Nephron progenitor cell (in vitro differentiated cells): ENCODE results near the gene B4GALT7.

Source experiments
- DNase-seq: peaks from one replicate; pipeline ENCODE4 v3.0.0; 2021
- H3K27ac Mint-ChIP-seq: 2 replicates; pipeline ENCODE4 v1.8.0; 2021; ENCODE audit warnings: mild to moderate bottlenecking, moderate library complexity, mixed read lengths
- H3K27me3 Mint-ChIP-seq: 2 replicates; pipeline ENCODE4 v1.8.0; 2021; ENCODE audit warnings: mild to moderate bottlenecking, low read depth, mixed read lengths; ENCODE audit not compliant: poor library complexity
- H3K36me3 Mint-ChIP-seq: 2 replicates; pipeline ENCODE4 v1.8.0; 2021; ENCODE audit warnings: low read depth, mixed read lengths
- H3K4me1 Mint-ChIP-seq: 2 replicates; pipeline ENCODE4 v1.8.0; 2021; ENCODE audit warnings: mixed read lengths
- H3K4me3 Mint-ChIP-seq: 2 replicates; pipeline ENCODE4 v1.8.0; 2021; ENCODE audit warnings: mild to moderate bottlenecking, moderate library complexity, mixed read lengths
- H3K9me3 Mint-ChIP-seq: 2 replicates; pipeline ENCODE4 v1.8.0; 2021; ENCODE audit warnings: mild to moderate bottlenecking, moderate library complexity, mixed read lengths
- TF ChIP-seq, protein P1 (sequence below): fragments of 200-600 bp; sonication (generic); IDR thresholded peaks from 2 replicates; pipeline ENCODE4 v1.5.0; 2021; ENCODE audit warnings: antibody characterized with exemption

Gene B4GALT7

DNA sequence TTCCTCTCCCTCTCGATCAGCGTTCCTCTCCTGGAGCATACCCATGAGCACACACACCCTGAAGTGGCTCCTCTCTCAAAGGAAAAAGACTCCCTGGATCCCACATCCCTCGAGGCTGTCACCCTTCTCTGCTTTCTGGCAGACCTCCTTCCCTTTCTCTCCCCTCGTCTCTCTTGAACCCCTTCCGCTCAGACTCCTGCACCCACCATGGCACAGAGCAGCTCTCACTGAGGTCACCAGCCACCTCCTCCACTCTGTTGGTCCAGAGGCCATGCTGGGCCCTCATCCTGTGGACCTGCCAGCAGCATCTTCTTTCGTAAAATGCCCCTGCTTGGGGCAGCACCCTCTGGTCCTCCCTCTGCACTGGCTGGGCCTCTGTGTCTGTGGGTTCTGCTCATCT is 5.7 kb downstream of the B4GALT7 start:
- Mint-ChIP-seq H3K4me1 (peaks cover 28% of the 10 kb centered on the region), H3K4me3 (no peak overlapping the region), H3K27me3 (no peaks in the 10 kb centered on the region), H3K27ac (peak overlapping the region; percentile 68), H3K36me3 (peaks cover 4% of the 10 kb centered on the region), H3K9me3 (no peaks in the 10 kb centered on the region)
- no peak for DNase-seq
- TF ChIP-seq, protein P1, sequence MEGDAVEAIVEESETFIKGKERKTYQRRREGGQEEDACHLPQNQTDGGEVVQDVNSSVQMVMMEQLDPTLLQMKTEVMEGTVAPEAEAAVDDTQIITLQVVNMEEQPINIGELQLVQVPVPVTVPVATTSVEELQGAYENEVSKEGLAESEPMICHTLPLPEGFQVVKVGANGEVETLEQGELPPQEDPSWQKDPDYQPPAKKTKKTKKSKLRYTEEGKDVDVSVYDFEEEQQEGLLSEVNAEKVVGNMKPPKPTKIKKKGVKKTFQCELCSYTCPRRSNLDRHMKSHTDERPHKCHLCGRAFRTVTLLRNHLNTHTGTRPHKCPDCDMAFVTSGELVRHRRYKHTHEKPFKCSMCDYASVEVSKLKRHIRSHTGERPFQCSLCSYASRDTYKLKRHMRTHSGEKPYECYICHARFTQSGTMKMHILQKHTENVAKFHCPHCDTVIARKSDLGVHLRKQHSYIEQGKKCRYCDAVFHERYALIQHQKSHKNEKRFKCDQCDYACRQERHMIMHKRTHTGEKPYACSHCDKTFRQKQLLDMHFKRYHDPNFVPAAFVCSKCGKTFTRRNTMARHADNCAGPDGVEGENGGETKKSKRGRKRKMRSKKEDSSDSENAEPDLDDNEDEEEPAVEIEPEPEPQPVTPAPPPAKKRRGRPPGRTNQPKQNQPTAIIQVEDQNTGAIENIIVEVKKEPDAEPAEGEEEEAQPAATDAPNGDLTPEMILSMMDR = no peak

DNA sequence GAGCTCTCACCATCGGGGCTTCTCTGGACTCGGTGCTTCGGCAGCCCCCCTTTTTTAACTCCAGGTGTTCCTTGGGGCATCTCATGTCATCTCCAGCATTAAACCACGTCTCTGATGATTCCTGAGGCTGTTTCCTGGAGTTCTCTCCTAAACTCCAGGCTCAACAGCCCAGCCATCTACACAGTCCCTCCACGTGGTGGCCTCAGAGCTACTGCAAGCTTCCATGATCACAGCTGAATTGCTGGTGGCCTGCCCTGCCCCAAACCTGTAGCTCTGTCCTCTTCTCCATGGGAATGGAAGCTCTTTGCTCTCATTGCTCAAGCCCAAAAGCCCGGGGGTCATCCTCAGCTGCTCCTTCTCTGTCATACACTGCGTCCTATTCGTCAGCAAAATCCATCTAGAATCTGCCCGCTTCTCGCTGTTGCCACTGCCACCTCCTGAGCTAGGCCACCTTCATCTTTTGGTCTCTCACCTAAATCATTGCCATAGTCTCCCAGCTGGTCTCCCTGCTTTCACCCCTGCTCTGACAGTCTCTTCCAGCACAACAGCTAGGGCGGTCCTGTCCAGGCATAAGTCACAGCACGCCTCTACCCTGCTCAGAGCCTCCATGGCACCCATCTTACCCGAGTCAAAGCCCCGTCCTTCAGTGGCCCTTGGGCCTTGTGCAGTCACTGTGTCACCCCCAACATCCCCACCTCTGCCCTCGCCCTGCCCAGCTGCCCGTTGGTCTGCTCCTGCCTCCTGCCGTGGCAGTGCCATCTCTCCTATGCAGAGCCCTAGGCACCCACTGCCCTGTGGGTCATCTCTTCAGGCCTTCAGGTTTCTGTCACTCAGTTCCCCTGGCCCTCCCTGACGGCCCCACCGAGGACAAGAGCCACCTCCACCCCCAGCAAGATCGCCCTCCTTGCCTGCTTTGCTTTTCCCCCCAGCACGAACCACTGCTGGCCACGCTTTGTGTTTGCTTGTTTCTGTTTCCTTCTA is 6.4 kb downstream of the B4GALT7 start:
- no peak overlapping the region for H3K4me3 Mint-ChIP-seq
- no peak for DNase-seq
- peaks cover 21% of the 10 kb centered on the region for H3K4me1 Mint-ChIP-seq
- H3K27ac Mint-ChIP-seq = no peak overlapping the region
- H3K36me3 Mint-ChIP-seq = peaks cover 4% of the 10 kb centered on the region
- TF ChIP-seq, protein P1 = no peak
- H3K27me3 Mint-ChIP-seq = peaks cover under 1% of the 10 kb centered on the region
- no peaks in the 10 kb centered on the region for H3K9me3 Mint-ChIP-seq

DNA sequence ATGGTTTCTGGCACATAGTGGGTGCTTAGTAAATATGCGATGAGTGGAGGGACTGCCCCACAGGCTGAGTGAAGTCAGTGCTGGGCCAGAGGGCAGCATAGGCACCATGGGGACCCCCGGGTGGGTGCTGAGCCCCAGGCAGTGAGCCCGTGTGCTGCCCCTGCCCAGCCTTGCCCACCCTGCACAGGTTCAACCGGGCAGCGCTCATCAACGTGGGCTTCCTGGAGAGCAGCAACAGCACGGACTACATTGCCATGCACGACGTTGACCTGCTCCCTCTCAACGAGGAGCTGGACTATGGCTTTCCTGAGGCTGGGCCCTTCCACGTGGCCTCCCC is 7.2 kb downstream of the B4GALT7 start:
- Mint-ChIP-seq H3K27me3 (peaks cover 3% of the 10 kb centered on the region), H3K4me1 (peaks cover 17% of the 10 kb centered on the region), H3K9me3 (no peaks in the 10 kb centered on the region), H3K27ac (no peak overlapping the region), H3K4me3 (no peak overlapping the region), H3K36me3 (peaks cover 4% of the 10 kb centered on the region)
- DNase-seq = no peak
- TF ChIP-seq, protein P1 = no peak

DNA sequence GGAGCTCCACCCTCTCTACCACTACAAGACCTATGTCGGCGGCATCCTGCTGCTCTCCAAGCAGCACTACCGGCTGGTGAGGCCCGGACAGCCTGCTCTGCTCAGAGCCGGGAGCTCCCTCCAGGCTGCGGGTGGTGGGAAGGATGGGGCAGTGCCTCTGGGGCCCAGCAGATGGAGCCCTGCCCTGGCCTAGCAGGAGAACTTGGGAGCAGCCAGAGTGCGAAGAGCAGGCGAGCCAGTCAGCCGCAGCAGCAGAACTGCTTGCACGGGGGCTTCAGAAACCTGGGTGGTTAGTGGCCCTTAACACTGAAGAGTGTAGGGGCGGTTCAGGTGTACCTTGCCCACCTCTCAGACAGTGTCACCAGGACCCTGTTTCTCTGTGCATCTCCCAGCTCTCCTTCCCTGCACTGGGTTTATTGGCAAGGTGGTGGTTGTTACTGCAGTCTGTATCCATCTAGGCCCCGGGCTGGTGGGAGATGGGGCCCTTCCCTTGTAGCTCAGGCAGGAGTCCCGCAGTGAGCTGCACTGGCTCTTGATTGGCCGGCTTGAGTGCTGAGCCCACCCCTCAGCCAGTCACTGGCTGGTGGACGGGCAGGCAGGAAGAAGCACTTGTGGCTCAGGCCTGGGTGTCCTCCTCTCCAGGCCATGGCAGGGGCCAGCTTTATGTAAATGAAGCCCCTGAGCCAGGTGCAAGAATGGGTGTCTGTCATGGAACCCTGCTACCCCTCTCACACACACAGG is 7.7 kb downstream of the B4GALT7 start:
- no peaks in the 10 kb centered on the region for H3K9me3 Mint-ChIP-seq
- peak overlapping the region; percentile 48 for H3K27ac Mint-ChIP-seq
- TF ChIP-seq, protein P1 = peak; percentile 96
- no peak overlapping the region for H3K4me3 Mint-ChIP-seq
- peak; percentile 87 for DNase-seq
- H3K4me1 Mint-ChIP-seq = peaks cover 17% of the 10 kb centered on the region
- peaks cover 3% of the 10 kb centered on the region for H3K27me3 Mint-ChIP-seq
- H3K36me3 Mint-ChIP-seq = peaks cover 4% of the 10 kb centered on the region

DNA sequence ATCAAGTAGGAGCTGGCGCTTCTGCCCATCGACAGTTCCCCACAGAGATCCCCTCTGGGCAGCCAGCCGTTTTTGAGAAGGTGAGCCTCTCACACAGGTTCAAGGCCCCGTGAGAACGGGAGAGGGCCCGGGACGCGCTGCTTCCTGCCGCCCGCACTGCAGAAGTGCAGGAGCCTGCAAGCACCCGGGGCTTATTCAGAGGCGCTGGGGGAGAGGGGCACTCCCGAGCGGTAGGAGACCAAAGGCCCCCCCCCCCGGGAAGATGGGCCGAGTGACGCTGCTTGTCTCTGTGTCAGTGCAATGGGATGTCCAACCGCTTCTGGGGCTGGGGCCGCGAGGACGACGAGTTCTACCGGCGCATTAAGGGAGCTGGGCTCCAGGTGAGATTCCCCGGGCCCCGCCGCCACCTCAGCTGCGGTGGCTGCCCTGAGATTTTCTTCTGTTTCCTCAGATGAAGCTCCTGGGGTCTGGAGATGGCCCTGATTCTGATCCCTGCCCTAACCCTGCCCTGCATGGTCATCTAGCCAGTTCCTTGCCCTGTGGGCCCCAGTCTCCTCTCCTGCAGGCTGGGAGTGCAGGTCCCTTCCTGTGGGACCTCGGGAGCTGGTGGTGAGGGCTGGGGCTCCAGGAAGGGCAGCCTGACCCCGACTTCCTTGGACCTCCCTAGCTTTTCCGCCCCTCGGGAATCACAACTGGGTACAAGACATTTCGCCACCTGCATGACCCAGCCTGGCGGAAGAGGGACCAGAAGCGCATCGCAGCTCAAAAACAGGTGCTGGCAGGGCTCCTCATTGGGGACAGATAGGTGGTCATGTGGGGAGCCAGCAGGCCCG is 8.5 kb downstream of the B4GALT7 start:
- peak overlapping the region; percentile 48 for H3K27ac Mint-ChIP-seq
- peaks cover 3% of the 10 kb centered on the region for H3K27me3 Mint-ChIP-seq
- H3K4me1 Mint-ChIP-seq = peaks cover 17% of the 10 kb centered on the region

More for the DNA sequence above, 8.5 kb downstream of the B4GALT7 start:
- Mint-ChIP-seq H3K36me3 (peaks cover 4% of the 10 kb centered on the region), H3K9me3 (no peaks in the 10 kb centered on the region), H3K4me3 (no peak overlapping the region)
- TF ChIP-seq, protein P1 = no peak
- DNase-seq = no peak
